Fibroblast of the aortic adventitia (primary cell): ENCODE results near the gene CPSF2. TPM values are rescaled to one million over a fixed set of nuclear protein-coding genes. Genes with fewer than 3 reads are reported as not detected.

Source experiments
- DNase-seq: peaks from one replicate; pipeline ENCODE4 v3.0.0-alpha.2; 2010; ENCODE audit warnings: low read depth
- H3K4me3 ChIP-seq: 2 replicates; pipeline ENCODE4 v1.5.1; 2011; ENCODE audit warnings: low read depth, mild to moderate bottlenecking, control low read depth, low read length, moderate library complexity
- total RNA-seq: library from RNA; depleted of rRNA; stranded (reverse); fragments of >200 nt; gene quantifications from 2 replicates; pipeline ENCODE4 v1.2.3, GENCODE V29; 2012; ENCODE audit warnings: low replicate concordance
- TF ChIP-seq, protein P1 (sequence below): IDR thresholded peaks from 2 replicates; pipeline ENCODE4 v1.5.1; 2011; ENCODE audit warnings: mild to moderate bottlenecking, low read length, control low read depth, inconsistent platforms; ENCODE audit not compliant: insufficient read depth

The CPSF2 gene
- total RNA-seq, 1 donor, result 58.1 TPM

DNA sequence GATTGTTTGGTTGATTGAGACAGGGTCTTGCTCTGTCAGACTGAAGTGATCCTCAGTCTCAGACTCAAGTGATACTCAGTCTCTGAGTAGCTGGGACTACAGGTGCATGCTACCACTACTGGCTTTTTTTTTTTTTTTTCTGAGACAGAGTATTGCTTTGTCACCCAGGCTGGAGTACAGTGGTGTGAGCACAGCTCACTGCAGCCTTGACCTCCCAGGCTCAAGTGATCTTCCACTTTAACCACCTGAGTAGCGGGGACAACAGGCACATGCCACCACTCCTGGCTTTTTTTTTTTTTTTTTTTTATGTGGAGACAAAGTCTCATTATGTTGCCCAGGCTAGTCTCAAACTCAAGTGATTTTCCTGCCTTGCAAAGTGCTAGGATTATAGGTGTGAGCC lies 31.8 kb downstream of the CPSF2 start:
- TF ChIP-seq, protein P1, sequence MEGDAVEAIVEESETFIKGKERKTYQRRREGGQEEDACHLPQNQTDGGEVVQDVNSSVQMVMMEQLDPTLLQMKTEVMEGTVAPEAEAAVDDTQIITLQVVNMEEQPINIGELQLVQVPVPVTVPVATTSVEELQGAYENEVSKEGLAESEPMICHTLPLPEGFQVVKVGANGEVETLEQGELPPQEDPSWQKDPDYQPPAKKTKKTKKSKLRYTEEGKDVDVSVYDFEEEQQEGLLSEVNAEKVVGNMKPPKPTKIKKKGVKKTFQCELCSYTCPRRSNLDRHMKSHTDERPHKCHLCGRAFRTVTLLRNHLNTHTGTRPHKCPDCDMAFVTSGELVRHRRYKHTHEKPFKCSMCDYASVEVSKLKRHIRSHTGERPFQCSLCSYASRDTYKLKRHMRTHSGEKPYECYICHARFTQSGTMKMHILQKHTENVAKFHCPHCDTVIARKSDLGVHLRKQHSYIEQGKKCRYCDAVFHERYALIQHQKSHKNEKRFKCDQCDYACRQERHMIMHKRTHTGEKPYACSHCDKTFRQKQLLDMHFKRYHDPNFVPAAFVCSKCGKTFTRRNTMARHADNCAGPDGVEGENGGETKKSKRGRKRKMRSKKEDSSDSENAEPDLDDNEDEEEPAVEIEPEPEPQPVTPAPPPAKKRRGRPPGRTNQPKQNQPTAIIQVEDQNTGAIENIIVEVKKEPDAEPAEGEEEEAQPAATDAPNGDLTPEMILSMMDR, result no peak
- H3K4me3 ChIP-seq, result no peak overlapping the region
- no peak for DNase-seq

DNA sequence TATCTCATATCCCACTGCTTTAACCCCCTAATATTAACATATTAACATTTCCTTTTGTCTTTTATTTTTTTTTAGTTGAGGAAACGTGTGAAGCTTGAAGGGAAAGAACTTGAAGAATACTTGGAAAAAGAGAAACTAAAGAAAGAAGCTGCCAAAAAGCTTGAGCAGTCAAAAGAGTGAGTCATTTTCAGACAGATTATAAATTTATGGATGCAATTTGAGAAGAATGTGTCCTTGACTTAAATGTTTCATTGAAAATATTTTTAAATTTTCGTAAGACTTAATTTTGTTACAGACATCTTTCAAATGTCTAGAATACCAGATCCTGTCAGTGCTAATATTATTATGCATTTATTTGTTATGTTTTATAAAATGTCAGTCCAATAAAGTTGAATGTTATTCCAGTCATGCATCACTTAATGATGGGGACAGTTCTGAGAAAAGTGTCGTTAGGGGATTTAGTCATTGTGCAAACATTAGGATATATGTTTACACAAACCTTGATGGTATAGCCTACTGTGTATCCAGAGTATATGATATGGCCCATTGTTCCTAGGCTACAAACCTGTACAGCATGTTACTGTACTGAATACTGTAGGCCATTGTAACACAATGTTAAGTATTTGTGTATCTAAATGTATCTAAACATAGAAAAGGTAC lies 32.6 kb downstream of the CPSF2 start:
- no peak overlapping the region for H3K4me3 ChIP-seq
- TF ChIP-seq, protein P1, result no peak
- peak; percentile 37 for DNase-seq

DNA sequence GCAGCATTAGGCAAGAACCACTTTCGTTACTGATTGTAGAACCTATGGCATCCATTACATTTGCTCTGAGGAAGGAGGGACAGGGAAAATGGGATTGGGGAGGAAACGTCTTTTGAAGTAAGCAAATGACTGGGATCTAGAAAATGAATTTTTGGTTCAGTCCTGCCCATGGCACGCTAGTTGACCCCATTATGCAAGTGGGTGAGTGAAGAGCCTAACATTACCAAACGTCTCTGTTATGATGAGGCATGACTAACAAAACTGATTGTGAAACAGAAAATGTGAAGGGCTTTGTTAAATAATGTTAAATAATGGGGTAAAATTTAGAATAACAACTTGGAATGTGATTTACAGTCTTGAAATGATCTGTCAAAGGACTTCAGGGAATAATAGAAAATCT lies 38.9 kb downstream of the CPSF2 start:
- H3K4me3 ChIP-seq, result no peak overlapping the region
- DNase-seq, result peak; percentile 86
- TF ChIP-seq, protein P1, result no peak

DNA sequence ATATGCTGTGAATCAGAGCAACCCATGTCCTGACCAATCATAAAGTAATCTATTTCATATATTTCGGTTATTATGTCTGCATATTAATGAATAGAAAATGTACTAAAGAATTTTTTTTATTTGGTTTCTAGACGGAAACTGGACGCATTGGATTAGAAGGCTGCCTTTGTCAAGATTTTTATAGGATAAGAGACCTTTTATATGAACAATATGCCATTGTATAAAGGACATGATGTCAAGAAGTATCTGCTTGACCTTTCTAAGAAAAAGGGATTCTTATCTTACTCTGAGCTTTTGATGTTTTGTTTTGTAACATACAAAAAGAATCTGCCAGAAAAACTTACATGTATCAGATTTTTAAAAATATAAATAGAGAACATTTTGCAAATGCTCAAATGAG lies 39.8 kb downstream of the CPSF2 start:
- H3K4me3 ChIP-seq, result no peak overlapping the region
- TF ChIP-seq, protein P1, result no peak
- DNase-seq, result no peak

DNA sequence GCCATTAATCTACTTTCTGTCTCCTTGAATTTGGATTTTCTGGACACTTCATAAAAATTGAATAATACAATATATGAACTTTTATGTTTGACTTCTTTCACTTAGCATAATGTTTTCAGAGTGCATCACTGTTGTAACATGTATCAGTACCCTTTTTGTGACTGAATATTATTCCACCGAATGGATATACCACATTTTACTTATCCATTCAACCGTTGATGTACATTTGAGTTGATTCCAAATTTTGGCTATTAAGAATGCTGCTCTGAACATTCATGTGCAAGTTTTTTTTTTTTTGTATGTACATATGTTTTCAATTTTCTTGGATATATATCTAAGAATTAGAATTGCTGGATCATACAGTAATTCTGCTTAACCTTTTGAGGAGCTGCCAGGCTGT lies 43.2 kb downstream of the CPSF2 start:
- no peak overlapping the region for H3K4me3 ChIP-seq
- DNase-seq, result no peak
- TF ChIP-seq, protein P1, result no peak

DNA sequence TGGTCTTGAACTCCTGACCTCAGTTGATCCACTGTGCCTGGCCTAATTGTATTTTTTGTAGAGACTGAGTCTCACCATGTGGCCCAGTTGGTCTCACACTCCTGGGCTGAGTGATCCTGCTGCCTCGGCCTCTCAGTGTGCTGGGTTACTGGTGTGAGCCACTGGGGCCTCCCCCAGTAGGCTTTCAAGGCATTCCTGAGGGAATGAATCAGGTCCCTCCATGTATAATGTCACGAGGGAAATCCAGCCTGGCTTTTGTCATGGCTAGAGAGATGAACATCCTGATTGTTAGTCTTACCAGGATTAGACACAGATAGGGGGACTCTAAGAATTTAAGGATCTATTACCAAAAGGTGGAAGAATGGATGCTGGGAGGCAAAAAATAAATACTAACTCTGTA lies 51.9 kb downstream of the CPSF2 start:
- DNase-seq, result no peak
- no peak overlapping the region for H3K4me3 ChIP-seq
- TF ChIP-seq, protein P1, result no peak

DNA sequence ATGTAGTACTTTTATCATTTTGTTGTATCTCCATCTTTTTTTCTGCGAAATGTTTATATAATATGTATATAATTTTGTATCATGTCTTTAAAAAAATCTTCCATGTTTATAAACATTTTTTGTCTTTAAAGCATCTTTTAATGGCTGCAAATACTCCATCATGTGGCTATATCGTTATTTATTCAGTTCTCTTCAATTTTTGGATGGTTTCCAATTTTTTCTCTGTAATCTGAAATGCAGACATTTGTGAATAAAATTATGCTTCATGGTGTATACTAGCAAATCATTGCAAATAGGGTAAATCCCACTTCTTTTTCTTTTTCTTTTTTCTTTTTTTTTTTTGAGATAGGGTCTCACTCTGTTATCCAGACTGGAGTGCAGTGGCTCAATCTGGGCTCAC lies 54.0 kb downstream of the CPSF2 start:
- no peak for DNase-seq
- no peak overlapping the region for H3K4me3 ChIP-seq

More for the DNA sequence above, 54.0 kb downstream of the CPSF2 start:
- TF ChIP-seq, protein P1, result no peak
